ENCODE measurements around the gene NECTIN1.

NECTIN1 gene

DNA sequence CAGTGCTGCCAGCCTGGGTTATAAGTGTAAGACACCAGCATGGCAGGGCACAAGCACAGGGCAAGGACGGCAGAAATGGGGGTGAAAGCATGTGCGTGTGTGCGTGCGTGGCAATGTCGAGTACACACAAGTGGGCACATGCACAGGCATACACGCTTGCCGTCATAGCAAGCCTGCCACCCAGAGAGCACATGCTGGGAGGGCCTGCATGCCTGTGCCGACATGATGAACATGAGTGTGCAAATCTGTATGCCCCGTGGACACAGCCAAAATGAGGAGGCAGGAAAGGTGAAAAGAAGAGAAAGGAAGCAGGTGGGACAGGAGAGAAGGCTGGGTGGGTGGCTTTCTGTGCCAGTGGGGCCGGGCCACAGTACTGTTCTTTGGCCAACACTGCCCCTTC, 62.9 kb downstream of the NECTIN1 start:
- peaks cover 18% of the 10 kb centered on the region for H3K36me3 Mint-ChIP-seq (ENCODE audit: low read depth)
- no peaks in the 10 kb centered on the region for H3K9me3 Mint-ChIP-seq
- intact Hi-C loops (cut with micrococcal nuclease), result loop anchor here (1.0 to 5.0 kb wide), 4 partner anchors 63 to 413 kb away; partner anchors contain the start of gene NECTIN1
- H3K4me3 Mint-ChIP-seq, result no peak overlapping the region
- no peaks in the 10 kb centered on the region for H3K27me3 Mint-ChIP-seq
- peaks cover 27% of the 10 kb centered on the region for H3K4me1 Mint-ChIP-seq (ENCODE audit: low read depth)
- H3K27ac Mint-ChIP-seq, result no peak overlapping the region

DNA sequence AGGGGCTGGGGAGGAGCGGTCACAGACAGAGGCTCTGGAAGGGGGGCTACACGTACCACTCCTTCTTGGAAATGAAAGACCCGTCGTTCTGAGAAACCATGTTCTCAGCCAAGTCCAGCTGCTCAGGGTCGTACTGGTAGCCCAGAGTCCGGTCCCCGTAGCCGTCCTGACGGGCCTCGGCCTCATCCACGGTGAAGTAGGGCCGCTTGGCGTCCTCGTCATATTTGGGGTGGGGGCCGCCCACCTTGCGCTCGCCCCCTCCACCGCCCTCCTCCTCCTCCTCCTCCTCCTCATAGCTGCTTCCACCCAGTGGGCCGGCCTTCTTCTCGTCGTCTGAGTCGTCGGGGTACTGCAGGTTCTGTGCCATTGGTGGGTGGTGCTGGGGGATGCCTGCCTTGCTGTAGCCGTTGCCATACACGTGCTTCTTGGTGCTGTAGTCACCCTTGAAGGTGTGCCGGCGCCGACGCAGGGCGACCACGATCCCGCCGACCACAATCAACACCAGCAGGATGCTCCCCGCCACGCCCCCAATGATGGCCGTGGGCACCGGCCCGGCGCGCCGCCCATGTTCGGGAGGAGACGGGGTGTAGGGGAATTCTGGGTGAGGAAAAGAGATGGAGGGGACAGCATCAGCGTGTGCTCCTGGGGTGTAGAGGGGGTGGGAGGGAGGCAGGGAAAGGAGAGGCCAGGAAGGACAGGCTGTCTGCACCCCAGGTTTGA, 64.1 kb downstream of the NECTIN1 start:
- intact Hi-C loops (cut with micrococcal nuclease), result loop anchor here (5.0 kb wide), 1 partner anchor 183 kb away; no protein-coding TSS in a partner anchor
- H3K4me1 Mint-ChIP-seq (ENCODE audit: low read depth), result peaks cover 27% of the 10 kb centered on the region
- peaks cover 18% of the 10 kb centered on the region for H3K36me3 Mint-ChIP-seq (ENCODE audit: low read depth)
- H3K9me3 Mint-ChIP-seq, result no peaks in the 10 kb centered on the region
- no peak overlapping the region for H3K27ac Mint-ChIP-seq
- no peaks in the 10 kb centered on the region for H3K27me3 Mint-ChIP-seq
- no peak overlapping the region for H3K4me3 Mint-ChIP-seq

DNA sequence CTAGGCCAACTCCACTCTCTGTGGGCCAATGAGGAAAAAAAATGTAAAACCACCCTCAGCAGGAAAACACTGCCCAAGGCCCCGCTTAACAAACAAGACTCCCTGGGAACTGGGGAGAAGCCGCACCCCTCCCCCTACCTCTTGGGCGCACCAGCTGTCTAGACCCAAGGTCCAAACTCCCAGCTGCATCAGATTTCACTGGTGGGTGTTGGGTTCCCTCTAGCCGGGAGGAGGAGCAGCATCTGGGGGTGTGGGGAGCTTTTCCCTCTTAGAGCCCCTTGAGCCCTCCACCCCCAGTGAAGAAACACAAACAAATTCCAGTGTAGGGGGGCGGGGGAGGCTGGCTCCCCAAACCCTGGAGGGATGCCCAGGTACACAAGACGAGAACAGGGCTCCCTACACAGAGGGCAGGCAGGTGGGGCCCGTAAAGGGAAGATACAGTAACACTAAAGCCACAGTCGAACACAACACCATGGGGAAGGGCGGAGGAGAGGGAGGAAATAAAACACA, 64.9 kb downstream of the NECTIN1 start:
- H3K27ac Mint-ChIP-seq, result no peak overlapping the region
- H3K27me3 Mint-ChIP-seq, result no peaks in the 10 kb centered on the region
- H3K36me3 Mint-ChIP-seq (ENCODE audit: low read depth), result peaks cover 18% of the 10 kb centered on the region
- H3K9me3 Mint-ChIP-seq, result no peaks in the 10 kb centered on the region
- H3K4me1 Mint-ChIP-seq (ENCODE audit: low read depth), result peaks cover 21% of the 10 kb centered on the region
- H3K4me3 Mint-ChIP-seq, result no peak overlapping the region
- intact Hi-C loops (cut with micrococcal nuclease), result no loop called here

- intact Hi-C loops (cut with micrococcal nuclease), result no loop called here
- Mint-ChIP-seq H3K4me1 (ENCODE audit: low read depth) (peaks cover 13% of the 10 kb centered on the region), H3K27ac (no peak overlapping the region), H3K36me3 (ENCODE audit: low read depth) (peaks cover 16% of the 10 kb centered on the region), H3K4me3 (no peak overlapping the region), H3K9me3 (no peaks in the 10 kb centered on the region), H3K27me3 (no peaks in the 10 kb centered on the region)
Observed at GRCh38 chr11:119663279-119663678, 65.7 kb downstream of the NECTIN1 start.

- Mint-ChIP-seq H3K4me3 (no peak overlapping the region), H3K27me3 (peaks cover 2% of the 10 kb centered on the region), H3K27ac (no peak overlapping the region), H3K9me3 (no peaks in the 10 kb centered on the region), H3K4me1 (ENCODE audit: low read depth) (peaks cover 4% of the 10 kb centered on the region), H3K36me3 (ENCODE audit: low read depth) (peaks cover 11% of the 10 kb centered on the region)
- intact Hi-C loops (cut with micrococcal nuclease), result no loop called here
Observed at GRCh38 chr11:119661226-119661625, 67.8 kb downstream of the NECTIN1 start.

- intact Hi-C loops (cut with micrococcal nuclease), result no loop called here
- Mint-ChIP-seq H3K9me3 (no peaks in the 10 kb centered on the region), H3K36me3 (ENCODE audit: low read depth) (peaks cover 11% of the 10 kb centered on the region), H3K27ac (no peak overlapping the region), H3K4me3 (no peak overlapping the region), H3K4me1 (ENCODE audit: low read depth) (no peaks in the 10 kb centered on the region), H3K27me3 (peaks cover 3% of the 10 kb centered on the region)
Observed at GRCh38 chr11:119659971-119660723, 68.9 kb downstream of the NECTIN1 start.

DNA sequence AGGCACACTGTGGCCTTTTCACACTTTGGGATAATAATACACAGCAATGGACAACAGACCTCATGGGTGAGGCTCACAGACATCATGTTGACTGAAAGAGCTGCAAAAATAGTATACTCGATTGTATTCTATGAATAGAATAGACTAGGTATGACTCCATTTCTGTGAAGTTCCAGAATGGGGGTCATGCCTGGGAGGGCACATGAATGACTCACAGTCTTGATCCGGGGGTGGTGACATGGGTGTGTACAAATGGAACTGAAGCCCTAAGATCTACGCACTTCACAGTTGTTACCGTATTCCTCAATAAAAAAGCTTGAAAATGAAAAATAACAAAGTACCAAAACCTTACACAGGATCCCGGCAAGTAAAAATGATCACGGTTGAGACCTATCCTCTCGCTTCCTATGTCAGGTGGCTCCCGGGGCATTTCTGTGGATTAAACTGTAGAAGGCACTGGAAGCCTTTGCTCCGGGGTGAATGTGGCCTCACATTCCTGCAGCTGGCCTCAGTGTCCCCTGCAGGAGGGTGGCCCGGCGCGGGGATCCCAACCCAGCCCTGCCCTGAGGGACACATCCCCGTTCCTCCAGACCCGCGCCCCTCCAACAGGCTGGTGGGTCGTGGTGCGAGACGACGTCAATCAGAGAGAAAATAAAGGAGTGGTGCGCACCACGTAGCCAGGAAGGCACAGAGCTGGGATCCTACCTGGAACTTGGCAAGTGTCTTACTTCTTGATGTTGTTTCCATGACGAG, 75.9 kb downstream of the NECTIN1 start:
- peaks cover 34% of the 10 kb centered on the region for H3K27me3 Mint-ChIP-seq
- no peaks in the 10 kb centered on the region for H3K36me3 Mint-ChIP-seq (ENCODE audit: low read depth)
- no peak overlapping the region for H3K27ac Mint-ChIP-seq
- H3K4me1 Mint-ChIP-seq (ENCODE audit: low read depth), result peaks cover 6% of the 10 kb centered on the region
- intact Hi-C loops (cut with micrococcal nuclease), result no loop called here
- no peaks in the 10 kb centered on the region for H3K9me3 Mint-ChIP-seq
- H3K4me3 Mint-ChIP-seq, result no peak overlapping the region

DNA sequence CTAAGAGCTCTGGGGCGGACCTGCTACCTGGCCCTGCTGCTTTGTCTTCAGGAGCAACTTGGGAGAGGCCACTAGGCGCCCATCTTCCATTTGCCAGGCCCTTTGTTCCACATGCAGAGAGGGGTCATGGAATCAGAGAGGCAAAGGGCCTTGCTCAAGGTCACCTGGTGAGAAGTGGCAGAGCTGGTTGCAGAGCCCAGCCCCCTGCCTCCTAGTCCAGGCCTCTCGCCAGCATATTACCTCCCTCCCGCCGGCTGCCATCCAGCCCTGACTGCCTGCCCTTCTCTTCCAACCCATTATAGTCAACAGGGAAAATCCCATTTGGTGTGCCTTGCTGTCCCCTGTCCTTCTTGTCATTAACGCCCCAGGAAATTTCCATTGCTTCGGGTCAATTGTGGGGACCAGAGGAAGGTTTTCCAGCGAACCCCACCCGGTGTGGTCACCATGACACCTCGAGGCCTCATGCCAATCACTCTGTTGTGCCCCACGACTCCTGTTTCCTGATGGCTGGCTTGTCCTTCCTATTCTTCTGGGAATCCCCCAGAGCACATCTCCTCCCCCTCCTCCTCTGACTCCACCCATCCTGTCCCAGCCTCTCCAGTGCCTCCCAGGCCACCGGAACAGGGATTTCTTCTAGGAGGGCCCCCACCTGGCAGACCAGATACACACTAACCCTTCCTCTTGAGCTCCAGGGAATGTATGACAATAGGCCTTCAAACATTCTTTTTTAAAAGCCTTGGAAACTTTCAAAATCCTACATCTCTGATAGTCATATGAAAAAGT, 77.0 kb downstream of the NECTIN1 start:
- Mint-ChIP-seq H3K36me3 (ENCODE audit: low read depth) (no peaks in the 10 kb centered on the region), H3K4me3 (no peak overlapping the region), H3K27me3 (peaks cover 34% of the 10 kb centered on the region), H3K4me1 (ENCODE audit: low read depth) (peaks cover 6% of the 10 kb centered on the region), H3K27ac (no peak overlapping the region), H3K9me3 (no peaks in the 10 kb centered on the region)
- intact Hi-C loops (cut with micrococcal nuclease), result no loop called here

DNA sequence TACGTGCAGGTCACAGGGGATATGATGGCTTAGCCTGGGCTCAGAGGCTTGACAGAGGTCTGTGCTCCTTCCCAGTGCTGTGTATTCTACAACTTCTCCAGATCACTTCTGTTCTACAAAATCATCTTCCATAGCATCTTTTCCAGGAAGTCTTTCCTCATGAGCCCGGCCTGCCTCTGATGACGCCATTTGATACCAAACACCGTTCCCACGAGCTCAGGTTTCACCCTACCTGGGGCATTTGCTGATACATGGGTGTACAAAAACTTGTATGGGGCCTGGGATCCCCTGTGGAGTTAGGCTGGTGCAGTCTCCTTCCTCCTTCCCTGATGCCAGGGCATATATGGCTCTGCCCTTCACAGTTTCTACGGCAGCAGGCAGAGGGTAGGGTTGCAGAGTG, 78.7 kb downstream of the NECTIN1 start:
- Mint-ChIP-seq H3K36me3 (ENCODE audit: low read depth) (no peaks in the 10 kb centered on the region), H3K27ac (no peak overlapping the region), H3K9me3 (no peaks in the 10 kb centered on the region), H3K4me3 (no peak overlapping the region), H3K4me1 (ENCODE audit: low read depth) (peaks cover 6% of the 10 kb centered on the region), H3K27me3 (peaks cover 33% of the 10 kb centered on the region)
- intact Hi-C loops (cut with micrococcal nuclease), result no loop called here

- H3K9me3 Mint-ChIP-seq, result no peaks in the 10 kb centered on the region
- no peak overlapping the region for H3K4me3 Mint-ChIP-seq
- intact Hi-C loops (cut with micrococcal nuclease), result loop anchor here (10.0 kb wide), 1 partner anchor 162 kb away; no protein-coding TSS in a partner anchor
- peaks cover 5% of the 10 kb centered on the region for H3K4me1 Mint-ChIP-seq (ENCODE audit: low read depth)
- H3K36me3 Mint-ChIP-seq (ENCODE audit: low read depth), result no peaks in the 10 kb centered on the region
- no peak overlapping the region for H3K27ac Mint-ChIP-seq
- H3K27me3 Mint-ChIP-seq, result peaks cover 33% of the 10 kb centered on the region
Observed at GRCh38 chr11:119647254-119647653, 81.7 kb downstream of the NECTIN1 start.

DNA sequence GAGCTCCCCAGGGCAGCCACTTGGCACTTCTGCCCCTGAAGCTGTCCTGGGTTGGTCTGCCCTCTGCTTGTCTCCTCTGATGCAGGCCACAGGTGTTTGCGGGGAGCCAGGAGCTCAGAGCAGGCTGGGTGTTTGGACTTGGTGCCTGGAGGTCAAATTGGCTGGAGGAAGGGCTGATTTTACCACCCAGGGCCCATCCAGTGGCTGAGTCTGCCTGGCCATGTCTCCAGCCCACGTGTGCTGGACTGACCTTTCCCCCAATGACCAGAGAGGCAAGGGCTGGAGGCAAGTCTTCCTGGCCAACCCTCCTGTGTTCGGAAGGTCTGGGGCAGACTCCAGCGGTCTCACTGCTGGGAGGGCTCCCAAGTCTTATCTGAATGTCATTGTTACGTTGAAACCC, 84.0 kb downstream of the NECTIN1 start:
- Mint-ChIP-seq H3K27ac (no peak overlapping the region), H3K36me3 (ENCODE audit: low read depth) (no peaks in the 10 kb centered on the region), H3K9me3 (no peaks in the 10 kb centered on the region), H3K4me1 (ENCODE audit: low read depth) (peaks cover 21% of the 10 kb centered on the region), H3K4me3 (no peak overlapping the region), H3K27me3 (peaks cover 20% of the 10 kb centered on the region)
- intact Hi-C loops (cut with micrococcal nuclease), result loop anchor here (10.0 kb wide), 1 partner anchor 160 kb away; no protein-coding TSS in a partner anchor

DNA sequence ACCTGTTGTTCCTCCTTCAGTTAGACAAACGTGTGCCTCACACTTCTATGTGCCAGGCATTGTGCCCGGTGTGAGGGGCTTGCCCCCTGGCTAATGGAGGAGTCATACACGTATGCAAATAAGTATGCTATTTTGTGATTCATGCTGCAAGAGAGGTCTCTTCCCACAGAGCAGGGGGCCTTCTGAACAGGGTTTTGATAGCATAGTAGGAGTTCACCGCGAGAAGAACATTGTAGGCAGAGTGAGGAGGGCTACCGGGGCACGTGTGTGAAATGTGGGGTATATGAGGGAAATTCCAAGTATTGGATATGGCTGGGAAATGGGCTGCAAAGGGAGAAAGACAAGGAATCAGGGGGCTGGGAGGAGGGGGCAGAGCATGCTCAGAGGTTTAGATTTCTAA, 84.5 kb downstream of the NECTIN1 start:
- Mint-ChIP-seq H3K4me1 (ENCODE audit: low read depth) (peaks cover 26% of the 10 kb centered on the region), H3K9me3 (no peaks in the 10 kb centered on the region), H3K27ac (no peak overlapping the region), H3K36me3 (ENCODE audit: low read depth) (no peaks in the 10 kb centered on the region), H3K27me3 (peaks cover 18% of the 10 kb centered on the region), H3K4me3 (no peak overlapping the region)
- intact Hi-C loops (cut with micrococcal nuclease), result loop anchor here (10.0 kb wide), 1 partner anchor 160 kb away; no protein-coding TSS in a partner anchor

DNA sequence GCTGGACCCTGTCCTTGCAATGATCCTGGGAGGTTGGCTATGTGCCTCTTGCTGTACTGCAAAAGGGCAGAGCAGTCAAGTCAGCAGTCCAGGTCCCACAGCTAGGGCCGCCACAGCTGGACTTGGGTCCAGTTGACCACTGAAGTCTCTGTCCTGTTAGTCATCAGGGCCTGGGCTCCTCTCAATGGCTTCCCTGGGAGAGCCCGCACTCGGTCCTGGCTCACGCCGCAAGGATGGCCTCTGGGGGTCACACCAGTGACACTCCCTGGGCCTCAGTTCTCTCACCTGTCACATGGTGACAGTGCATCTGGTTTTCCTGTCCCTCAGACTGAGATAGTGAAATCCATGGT, 85.1 kb downstream of the NECTIN1 start:
- intact Hi-C loops (cut with micrococcal nuclease), result loop anchor here (10.0 kb wide), 1 partner anchor 159 kb away; no protein-coding TSS in a partner anchor
- H3K27me3 Mint-ChIP-seq, result peaks cover 16% of the 10 kb centered on the region
- peaks cover 26% of the 10 kb centered on the region for H3K4me1 Mint-ChIP-seq (ENCODE audit: low read depth)

More for the DNA sequence above, 85.1 kb downstream of the NECTIN1 start:
- Mint-ChIP-seq H3K4me3 (no peak overlapping the region), H3K36me3 (ENCODE audit: low read depth) (no peaks in the 10 kb centered on the region), H3K27ac (no peak overlapping the region), H3K9me3 (no peaks in the 10 kb centered on the region)

Measured in dendritic cell treated with granulocyte-macrophage colony-stimulating factor and Interleukin-4, amounts not matched to agents 40 ng/mL and 50 ng/mL, for 4 days (primary cell).